ENCODE data around the gene MAN2A2. TPM values are rescaled to one million over a fixed set of nuclear protein-coding genes. Genes with fewer than 3 reads are reported as not detected.

Gene MAN2A2
- total and polyA plus RNA-seq, 9 of the 15 experiments (the other 6 are each of a cell fraction or from before 2014, with no cell fraction given), result 7.3 to 151 (median 43.4) TPM

- peak; percentile 14 for ATAC-seq
- H3K4me2 ChIP-seq (ENCODE audit: insufficient read depth, low read length), result no peak overlapping the region; the same call in 1 of the 2 replicates
- TF ChIP-seq NCOA6 (IDR thresholded peaks at IDR 0.05) (no peak), SPI1 (IDR thresholded peaks at IDR 0.05; ENCODE audit: borderline replicate concordance, low read depth, low read length) (peak; percentile 59; the same call in 1 of the 2 replicates), ZFX (CRISPR knock-in tag; IDR thresholded peaks at IDR 0.05) (peak; percentile 34), ILK (tag; IDR thresholded peaks at IDR 0.05; ENCODE audit: borderline replicate concordance, low read depth) (no peak), RAD21 (CRISPR knock-in tag; conservative IDR thresholded peaks at IDR 0.05 in 1 of 2, IDR thresholded peaks at IDR 0.05 in 1 of 2) (peak in 1 of 2 experiments; percentile 9; a peak in 1 of 4 replicates), CTCF (IDR thresholded peaks at IDR 0.05 in 2 of 3, conservative IDR thresholded peaks at IDR 0.05 in 1 of 3; ENCODE audit: insufficient read depth in 2 of 3, low read depth in 1 of 3, low read length in 3 of 3) (0 out of 6 replicates have a peak, but pooled peaks of 1 of the 3 experiments have one; percentile 14)
- in situ Hi-C loops (cut with MboI) (no loop called here), intact Hi-C loops (cut with micrococcal nuclease) (no loop called here)
- H2AFZ ChIP-seq (ENCODE audit: low read depth, low read length), result peak overlapping the region; percentile 85
- no peaks in the 10 kb centered on the region for H4K20me1 ChIP-seq (replicated peaks; ENCODE audit: control insufficient read depth, insufficient read depth, low read length)
- no peak for DNase-seq (ENCODE audit: extremely low read depth in 1 of 4, low spot score in 3 of 4)
- peaks cover 21 to 28% of the 10 kb centered on the region in 2 experiments; a peak in 4 of 5 replicates for H3K4me1 ChIP-seq (replicated peaks in 1 of 2; ENCODE audit: control insufficient read depth in 2 of 2, insufficient read depth in 2 of 2, low read length in 2 of 2)
- no peaks in the 10 kb centered on the region for H3K79me2 ChIP-seq (ENCODE audit: control insufficient read depth, insufficient read depth, low read length)
- peak overlapping the region; percentile 4 to 10; a peak in 1 of 4 replicates for H3K9ac ChIP-seq (ENCODE audit: insufficient read depth in 1 of 2, low read depth in 2 of 2, low read length in 2 of 2)
- ChIA-PET CTCF (ENCODE audit: low intra/inter-chr PET ratio) (no interaction called here), POLR2A (interaction anchor here (0.6 to 1.6 kb wide), 3 partner anchors 9 to 209 kb away, joined by 3 to 6 read pairs (median 3); partner anchors contain the start of genes FURIN and UNC45A)
- H3K36me3 ChIP-seq (ENCODE audit: control insufficient read depth, insufficient read depth, low read length), result no peaks in the 10 kb centered on the region
- no peaks in the 10 kb centered on the region for H3K9me3 ChIP-seq (replicated peaks; ENCODE audit: control insufficient read depth, insufficient read depth, low read depth, low read length)
- FAIRE-seq, result peak; percentile 29
- H3K9me1 ChIP-seq (ENCODE audit: control insufficient read depth, insufficient read depth, low read length), result no peaks in the 10 kb centered on the region
- WGBS (ENCODE audit: insufficient coverage, low coverage, missing lambda C conversion rate), result 48% methylated on average over 10 of the region's 10 CpGs
- peak overlapping the region; percentile 30; the same call in 1 of the 3 replicates for H3K27ac ChIP-seq (ENCODE audit: extremely low read depth, low read depth, low read length)
- no peak overlapping the region for H3K4me3 ChIP-seq
- BruUV-seq (replicated peaks), result no TSS peak
- no peaks in the 10 kb centered on the region for H3K27me3 ChIP-seq (ENCODE audit: control insufficient read depth in 2 of 2, insufficient read depth in 2 of 2, low read length in 2 of 2)
Measured at GRCh38 chr15:90859234-90860131, 43.6 kb upstream of the MAN2A2 start.
